ENCODE measurements around the gene UFC1. TPM values are rescaled to one million over a fixed set of nuclear protein-coding genes. Genes with fewer than 3 reads are reported as not detected.
A peak's percentile ranks its signal among the peaks of the same experiment; 100 is the strongest.

The UFC1 gene
- total and polyA plus RNA-seq, 2 of the 13 experiments (the other 11 are each of a cell fraction or from before 2014, with no cell fraction given): 72.8 to 85.2 TPM

DNA sequence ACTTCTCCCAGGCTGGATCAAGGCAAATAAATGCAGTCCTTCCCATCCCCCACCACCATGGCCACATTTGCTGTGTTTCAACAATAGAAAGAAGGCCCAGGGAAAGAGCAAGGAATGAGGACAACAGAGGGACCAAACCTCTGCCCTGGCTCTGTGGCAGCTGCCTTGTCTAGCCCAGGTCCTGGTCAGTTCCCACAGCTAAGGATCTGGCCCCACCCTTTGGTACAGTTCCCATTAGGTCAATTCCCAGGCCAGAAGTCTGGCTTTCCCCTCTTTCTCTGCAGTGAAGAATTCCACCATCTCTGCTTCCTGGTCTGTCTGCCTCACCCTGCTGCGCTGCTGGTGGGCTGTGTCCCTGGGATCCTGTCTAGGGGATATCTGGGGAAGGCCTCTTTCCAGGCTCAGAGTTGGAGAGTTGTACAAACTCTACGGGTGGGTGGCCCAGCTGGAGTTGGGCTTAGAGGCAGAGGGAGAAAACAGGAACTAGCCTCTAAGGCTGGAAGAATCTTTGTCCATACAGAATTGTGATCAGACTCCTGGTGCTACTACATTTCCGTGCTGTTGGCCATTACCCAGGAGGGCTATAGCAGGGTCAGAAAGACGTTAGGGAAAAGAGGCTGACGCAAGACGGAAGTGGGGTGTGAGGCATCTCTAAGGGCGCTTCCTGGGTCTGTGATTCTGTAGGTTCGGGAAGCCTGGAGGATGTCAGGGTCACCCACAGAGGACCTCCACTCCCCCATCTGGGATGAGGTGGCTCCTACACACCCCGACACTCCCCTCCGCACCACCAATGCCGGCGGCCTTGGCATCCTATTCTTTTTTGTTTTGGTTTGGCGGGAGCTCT is 47.4 kb downstream of the UFC1 start (continued):
- no peak for TF ChIP-seq ATF1 (CRISPR knock-in tag; IDR thresholded peaks at IDR 0.05)
- TF ChIP-seq EP300 (IDR thresholded peaks at IDR 0.05; ENCODE audit: low read depth in 2 of 2, low read length in 2 of 2): no peak
- no peak for TF ChIP-seq EP300 (CRISPR knock-in tag; IDR thresholded peaks at IDR 0.05; ENCODE audit: borderline replicate concordance)
- TF ChIP-seq HDAC6 (IDR thresholded peaks at IDR 0.05; ENCODE audit: low read depth, low read length): no peak
- no peak for TF ChIP-seq MED13 (CRISPR knock-in tag; IDR thresholded peaks at IDR 0.05)
- TF ChIP-seq, protein P1, sequence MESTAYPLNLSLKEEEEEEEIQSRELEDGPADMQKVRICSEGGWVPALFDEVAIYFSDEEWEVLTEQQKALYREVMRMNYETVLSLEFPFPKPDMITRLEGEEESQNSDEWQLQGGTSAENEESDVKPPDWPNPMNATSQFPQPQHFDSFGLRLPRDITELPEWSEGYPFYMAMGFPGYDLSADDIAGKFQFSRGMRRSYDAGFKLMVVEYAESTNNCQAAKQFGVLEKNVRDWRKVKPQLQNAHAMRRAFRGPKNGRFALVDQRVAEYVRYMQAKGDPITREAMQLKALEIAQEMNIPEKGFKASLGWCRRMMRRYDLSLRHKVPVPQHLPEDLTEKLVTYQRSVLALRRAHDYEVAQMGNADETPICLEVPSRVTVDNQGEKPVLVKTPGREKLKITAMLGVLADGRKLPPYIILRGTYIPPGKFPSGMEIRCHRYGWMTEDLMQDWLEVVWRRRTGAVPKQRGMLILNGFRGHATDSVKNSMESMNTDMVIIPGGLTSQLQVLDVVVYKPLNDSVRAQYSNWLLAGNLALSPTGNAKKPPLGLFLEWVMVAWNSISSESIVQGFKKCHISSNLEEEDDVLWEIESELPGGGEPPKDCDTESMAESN (CRISPR knock-in tag; conservative IDR thresholded peaks at IDR 0.05): peak; percentile 44; the same call in 1 of the 2 replicates
- TF ChIP-seq, protein P2, sequence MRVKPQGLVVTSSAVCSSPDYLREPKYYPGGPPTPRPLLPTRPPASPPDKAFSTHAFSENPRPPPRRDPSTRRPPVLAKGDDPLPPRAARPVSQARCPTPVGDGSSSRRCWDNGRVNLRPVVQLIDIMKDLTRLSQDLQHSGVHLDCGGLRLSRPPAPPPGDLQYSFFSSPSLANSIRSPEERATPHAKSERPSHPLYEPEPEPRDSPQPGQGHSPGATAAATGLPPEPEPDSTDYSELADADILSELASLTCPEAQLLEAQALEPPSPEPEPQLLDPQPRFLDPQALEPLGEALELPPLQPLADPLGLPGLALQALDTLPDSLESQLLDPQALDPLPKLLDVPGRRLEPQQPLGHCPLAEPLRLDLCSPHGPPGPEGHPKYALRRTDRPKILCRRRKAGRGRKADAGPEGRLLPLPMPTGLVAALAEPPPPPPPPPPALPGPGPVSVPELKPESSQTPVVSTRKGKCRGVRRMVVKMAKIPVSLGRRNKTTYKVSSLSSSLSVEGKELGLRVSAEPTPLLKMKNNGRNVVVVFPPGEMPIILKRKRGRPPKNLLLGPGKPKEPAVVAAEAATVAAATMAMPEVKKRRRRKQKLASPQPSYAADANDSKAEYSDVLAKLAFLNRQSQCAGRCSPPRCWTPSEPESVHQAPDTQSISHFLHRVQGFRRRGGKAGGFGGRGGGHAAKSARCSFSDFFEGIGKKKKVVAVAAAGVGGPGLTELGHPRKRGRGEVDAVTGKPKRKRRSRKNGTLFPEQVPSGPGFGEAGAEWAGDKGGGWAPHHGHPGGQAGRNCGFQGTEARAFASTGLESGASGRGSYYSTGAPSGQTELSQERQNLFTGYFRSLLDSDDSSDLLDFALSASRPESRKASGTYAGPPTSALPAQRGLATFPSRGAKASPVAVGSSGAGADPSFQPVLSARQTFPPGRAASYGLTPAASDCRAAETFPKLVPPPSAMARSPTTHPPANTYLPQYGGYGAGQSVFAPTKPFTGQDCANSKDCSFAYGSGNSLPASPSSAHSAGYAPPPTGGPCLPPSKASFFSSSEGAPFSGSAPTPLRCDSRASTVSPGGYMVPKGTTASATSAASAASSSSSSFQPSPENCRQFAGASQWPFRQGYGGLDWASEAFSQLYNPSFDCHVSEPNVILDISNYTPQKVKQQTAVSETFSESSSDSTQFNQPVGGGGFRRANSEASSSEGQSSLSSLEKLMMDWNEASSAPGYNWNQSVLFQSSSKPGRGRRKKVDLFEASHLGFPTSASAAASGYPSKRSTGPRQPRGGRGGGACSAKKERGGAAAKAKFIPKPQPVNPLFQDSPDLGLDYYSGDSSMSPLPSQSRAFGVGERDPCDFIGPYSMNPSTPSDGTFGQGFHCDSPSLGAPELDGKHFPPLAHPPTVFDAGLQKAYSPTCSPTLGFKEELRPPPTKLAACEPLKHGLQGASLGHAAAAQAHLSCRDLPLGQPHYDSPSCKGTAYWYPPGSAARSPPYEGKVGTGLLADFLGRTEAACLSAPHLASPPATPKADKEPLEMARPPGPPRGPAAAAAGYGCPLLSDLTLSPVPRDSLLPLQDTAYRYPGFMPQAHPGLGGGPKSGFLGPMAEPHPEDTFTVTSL (CRISPR knock-in tag; IDR thresholded peaks at IDR 0.05; ENCODE audit: borderline replicate concordance): no peak
- no peak for TF ChIP-seq SOX6 (IDR thresholded peaks at IDR 0.05)
- TF ChIP-seq SOX6 (CRISPR knock-in tag; IDR thresholded peaks at IDR 0.05): no peak
- TF ChIP-seq SOX13 (IDR thresholded peaks at IDR 0.05): no peak
- peak in 1 of 2 experiments; percentile 39; a peak in 1 of 4 replicates for TF ChIP-seq SOX13 (CRISPR knock-in tag; conservative IDR thresholded peaks at IDR 0.05 in 1 of 2, IDR thresholded peaks at IDR 0.05 in 1 of 2)
- TF ChIP-seq, protein P3, sequence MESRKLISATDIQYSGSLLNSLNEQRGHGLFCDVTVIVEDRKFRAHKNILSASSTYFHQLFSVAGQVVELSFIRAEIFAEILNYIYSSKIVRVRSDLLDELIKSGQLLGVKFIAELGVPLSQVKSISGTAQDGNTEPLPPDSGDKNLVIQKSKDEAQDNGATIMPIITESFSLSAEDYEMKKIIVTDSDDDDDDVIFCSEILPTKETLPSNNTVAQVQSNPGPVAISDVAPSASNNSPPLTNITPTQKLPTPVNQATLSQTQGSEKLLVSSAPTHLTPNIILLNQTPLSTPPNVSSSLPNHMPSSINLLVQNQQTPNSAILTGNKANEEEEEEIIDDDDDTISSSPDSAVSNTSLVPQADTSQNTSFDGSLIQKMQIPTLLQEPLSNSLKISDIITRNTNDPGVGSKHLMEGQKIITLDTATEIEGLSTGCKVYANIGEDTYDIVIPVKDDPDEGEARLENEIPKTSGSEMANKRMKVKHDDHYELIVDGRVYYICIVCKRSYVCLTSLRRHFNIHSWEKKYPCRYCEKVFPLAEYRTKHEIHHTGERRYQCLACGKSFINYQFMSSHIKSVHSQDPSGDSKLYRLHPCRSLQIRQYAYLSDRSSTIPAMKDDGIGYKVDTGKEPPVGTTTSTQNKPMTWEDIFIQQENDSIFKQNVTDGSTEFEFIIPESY (CRISPR knock-in tag; IDR thresholded peaks at IDR 0.05): no peak
- TF ChIP-seq SPEN (CRISPR knock-in tag; IDR thresholded peaks at IDR 0.05; ENCODE audit: low read depth): no peak
- TF ChIP-seq ZZZ3 (CRISPR knock-in tag; IDR thresholded peaks at IDR 0.05; ENCODE audit: borderline replicate concordance): no peak
- TF ChIP-seq SP4 (CRISPR knock-in tag; IDR thresholded peaks at IDR 0.05): no peak
- TF ChIP-seq ZNF230 (CRISPR knock-in tag; IDR thresholded peaks at IDR 0.05): no peak
- TF ChIP-seq SUZ12 (IDR thresholded peaks at IDR 0.05; ENCODE audit: low read depth, low read length): no peak
- no peak for TF ChIP-seq ZBTB7B (CRISPR knock-in tag; IDR thresholded peaks at IDR 0.05)
- TF ChIP-seq ZFX (CRISPR knock-in tag; IDR thresholded peaks at IDR 0.05; ENCODE audit: low read depth): peak; percentile 22; the same call in 1 of the 2 replicates
- TF ChIP-seq EHMT2 (IDR thresholded peaks at IDR 0.05; ENCODE audit: borderline replicate concordance, low read depth, low read length): no peak

Measured in HepG2 (cell line).